GM12874 (cell line): ENCODE results near the gene ZFP36.

ENCODE experiments used
- TF ChIP-seq, protein P1 (sequence below): IDR thresholded peaks from 2 replicates; pipeline ENCODE4 v1.5.1; 2011; ENCODE audit warnings: low read depth, mild to moderate bottlenecking, control low read depth, low read length, moderate library complexity; ENCODE audit not compliant: insufficient read depth

The ZFP36 gene

DNA sequence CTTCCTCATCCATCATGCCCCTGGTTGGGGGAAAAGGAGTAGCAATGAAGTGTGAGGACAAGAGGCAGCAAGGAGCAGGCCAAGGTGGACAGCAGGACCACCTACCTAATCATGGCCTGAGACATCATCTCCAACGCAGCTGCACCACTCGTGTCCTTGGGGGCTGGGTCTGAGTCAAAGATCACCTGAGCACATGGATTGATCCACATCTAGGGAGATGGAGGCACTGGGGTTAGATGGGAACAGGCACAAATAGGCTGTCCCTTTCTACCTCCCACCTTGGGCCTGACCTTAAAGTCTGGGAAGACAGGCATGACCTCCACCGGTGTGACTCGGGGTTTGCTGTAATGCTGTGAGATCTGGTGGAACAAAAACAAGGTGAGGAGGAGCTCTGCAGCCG, 18.0 kb upstream of the ZFP36 start:
- TF ChIP-seq, protein P1, sequence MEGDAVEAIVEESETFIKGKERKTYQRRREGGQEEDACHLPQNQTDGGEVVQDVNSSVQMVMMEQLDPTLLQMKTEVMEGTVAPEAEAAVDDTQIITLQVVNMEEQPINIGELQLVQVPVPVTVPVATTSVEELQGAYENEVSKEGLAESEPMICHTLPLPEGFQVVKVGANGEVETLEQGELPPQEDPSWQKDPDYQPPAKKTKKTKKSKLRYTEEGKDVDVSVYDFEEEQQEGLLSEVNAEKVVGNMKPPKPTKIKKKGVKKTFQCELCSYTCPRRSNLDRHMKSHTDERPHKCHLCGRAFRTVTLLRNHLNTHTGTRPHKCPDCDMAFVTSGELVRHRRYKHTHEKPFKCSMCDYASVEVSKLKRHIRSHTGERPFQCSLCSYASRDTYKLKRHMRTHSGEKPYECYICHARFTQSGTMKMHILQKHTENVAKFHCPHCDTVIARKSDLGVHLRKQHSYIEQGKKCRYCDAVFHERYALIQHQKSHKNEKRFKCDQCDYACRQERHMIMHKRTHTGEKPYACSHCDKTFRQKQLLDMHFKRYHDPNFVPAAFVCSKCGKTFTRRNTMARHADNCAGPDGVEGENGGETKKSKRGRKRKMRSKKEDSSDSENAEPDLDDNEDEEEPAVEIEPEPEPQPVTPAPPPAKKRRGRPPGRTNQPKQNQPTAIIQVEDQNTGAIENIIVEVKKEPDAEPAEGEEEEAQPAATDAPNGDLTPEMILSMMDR: no peak

DNA sequence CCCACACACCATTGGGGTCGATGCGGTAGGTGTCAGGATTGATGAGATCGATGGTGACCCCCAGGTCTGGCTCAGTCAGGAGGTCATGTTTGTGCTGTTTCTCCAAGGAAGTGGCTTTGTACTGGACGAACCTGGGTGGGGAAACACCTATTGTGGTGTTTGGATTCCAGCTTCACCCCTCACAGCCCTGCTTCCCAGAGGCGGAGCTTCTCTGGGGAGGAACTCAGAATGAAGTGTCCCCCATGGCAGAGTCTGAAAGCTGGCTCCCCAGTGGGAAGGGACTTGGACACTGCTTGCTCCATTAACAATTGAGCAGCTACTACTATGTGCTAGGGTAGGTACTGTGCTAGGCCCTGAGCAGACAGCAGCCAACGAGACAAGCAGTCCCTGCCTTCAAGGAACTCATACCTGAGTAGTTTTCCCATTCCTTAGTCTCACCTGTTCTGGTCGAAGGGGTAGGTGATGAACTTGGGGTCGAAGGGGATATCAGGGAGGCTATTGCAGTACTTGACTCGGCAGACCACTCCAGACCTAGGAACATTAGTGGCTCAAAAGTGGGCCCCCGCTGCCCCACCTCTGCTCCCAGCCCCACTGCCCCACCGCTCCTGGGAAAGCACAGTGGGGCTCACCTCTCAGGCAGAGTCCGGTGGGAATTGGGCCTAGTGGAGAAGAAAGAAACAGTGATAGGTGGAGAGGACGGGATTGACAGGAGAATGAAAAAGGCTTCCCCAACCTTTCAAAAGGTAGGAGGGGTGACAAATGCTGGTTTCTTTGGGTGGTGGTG, 16.8 kb upstream of the ZFP36 start:
- TF ChIP-seq, protein P1: no peak

- TF ChIP-seq, protein P1: no peak
These were observed 16.2 kb upstream of the ZFP36 start for GRCh38 chr19:39390451-39390750.

- TF ChIP-seq, protein P1: no peak
These were observed 15.8 kb upstream of the ZFP36 start, which contains the start of the genes MED29 and PAF1 for GRCh38 chr19:39390751-39391437. TSS of gene MED29 (plus strand) at chr19:39391378. CDS start at chr19:39391423, 45 bp downstream. TSS of gene PAF1 (minus strand) at chr19:39391106. CDS start at chr19:39390864, 242 bp downstream.

GRCh38 chr19:39397360-39398296, 9.0 kb upstream of the ZFP36 start:
- TF ChIP-seq, protein P1: peak; percentile 98

DNA sequence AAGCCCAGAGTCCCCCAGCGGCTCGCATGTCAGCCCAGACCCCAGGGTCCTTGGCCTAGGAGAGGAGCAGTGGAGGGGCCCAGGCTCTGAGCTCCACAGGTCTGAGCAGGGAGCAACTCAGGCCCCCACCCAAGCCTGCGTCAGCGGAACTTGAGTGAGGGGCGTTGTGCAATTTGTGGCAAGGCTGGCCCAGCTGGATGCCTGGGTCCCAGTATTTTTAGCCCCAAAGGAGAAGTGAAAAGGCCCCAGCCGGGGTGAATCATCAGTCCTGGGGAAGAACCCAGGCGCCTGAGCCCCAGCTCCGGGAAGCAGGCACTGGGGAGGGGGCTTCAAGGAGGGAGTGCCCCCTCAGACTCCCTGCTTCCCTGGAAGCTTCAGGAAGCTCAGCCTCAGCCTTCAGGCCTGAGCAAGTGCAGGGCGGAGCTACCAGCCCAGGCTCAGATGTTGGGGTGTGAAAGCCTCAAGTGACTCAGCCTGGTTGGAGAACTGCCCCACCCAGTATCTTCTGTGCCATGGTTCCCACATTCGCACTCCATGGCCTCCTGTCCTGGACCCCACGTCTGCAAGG, 8.3 kb upstream of the ZFP36 start:
- TF ChIP-seq, protein P1: no peak

DNA sequence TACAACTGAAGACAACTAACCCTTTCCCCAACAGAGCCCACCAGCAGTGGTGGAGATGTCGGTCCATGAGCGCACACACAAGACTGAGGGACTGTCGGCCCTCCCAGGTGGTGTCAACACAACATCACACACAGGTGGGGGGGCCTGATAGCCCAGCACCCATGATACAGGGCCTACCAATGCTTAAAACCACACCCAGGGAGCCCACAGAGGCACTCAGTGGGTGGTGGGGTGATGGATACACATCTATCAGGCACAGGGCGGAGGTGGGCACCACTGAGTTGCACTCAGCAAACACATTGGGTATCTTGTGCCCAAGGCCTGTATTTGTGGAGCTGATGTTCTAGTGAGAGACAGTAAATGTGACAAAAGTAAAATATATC, 7.0 kb upstream of the ZFP36 start:
- TF ChIP-seq, protein P1: no peak
